Islet of Langerhans (tissue), 1 donor: ENCODE data around the gene ONECUT1.

Experiments
- FAIRE-seq: peaks from one replicate; lab custom pipeline; 2011; peaks lifted over from hg19 to GRCh38; lab: Jason Lieb, UNC

ONECUT1 gene

GRCh38 chr15:52731732-52732470 lies 58.2 kb downstream of the ONECUT1 start:
- no peak for FAIRE-seq

- no peak for FAIRE-seq
Measured at GRCh38 chr15:52731004-52731403, 59.1 kb downstream of the ONECUT1 start.

GRCh38 chr15:52730594-52730993 lies 59.5 kb downstream of the ONECUT1 start:
- no peak for FAIRE-seq

GRCh38 chr15:52730173-52730572 lies 60.0 kb downstream of the ONECUT1 start:
- FAIRE-seq = no peak

- peak; percentile 41 for FAIRE-seq
Measured at GRCh38 chr15:52728899-52729298, 61.2 kb downstream of the ONECUT1 start.

- no peak for FAIRE-seq
Measured at GRCh38 chr15:52727815-52728214, 62.3 kb downstream of the ONECUT1 start.

- FAIRE-seq = no peak
Measured at GRCh38 chr15:52726195-52726594, 63.9 kb downstream of the ONECUT1 start.

GRCh38 chr15:52718551-52718950 lies 71.6 kb downstream of the ONECUT1 start:
- FAIRE-seq = no peak

- no peak for FAIRE-seq
Measured at GRCh38 chr15:52717924-52718323, 72.2 kb downstream of the ONECUT1 start.

GRCh38 chr15:52717481-52717880 lies 72.7 kb downstream of the ONECUT1 start:
- FAIRE-seq = no peak

GRCh38 chr15:52716536-52716935 lies 73.6 kb downstream of the ONECUT1 start:
- no peak for FAIRE-seq

GRCh38 chr15:52715411-52715810 lies 74.7 kb downstream of the ONECUT1 start:
- FAIRE-seq = no peak

GRCh38 chr15:52714968-52715367 lies 75.2 kb downstream of the ONECUT1 start:
- FAIRE-seq = no peak

- no peak for FAIRE-seq
Measured at GRCh38 chr15:52710708-52711389, 79.3 kb downstream of the ONECUT1 start.

- FAIRE-seq = no peak
Measured at GRCh38 chr15:52710050-52710707, 80.0 kb downstream of the ONECUT1 start.

- FAIRE-seq = no peak
Measured at GRCh38 chr15:52709187-52709981, 80.8 kb downstream of the ONECUT1 start.
